ENCODE results near the gene TBC1D5. TPM values are rescaled to one million over a fixed set of nuclear protein-coding genes. Genes with fewer than 3 reads are reported as not detected.

The TBC1D5 gene
- total RNA-seq, 1 experiment from 2014 or later = 33.9 TPM

GRCh38 chr3:17412950-17413530 lies 329.4 kb downstream of the TBC1D5 start:
- Histone ChIP-seq H3K27me3 (ENCODE audit: insufficient read depth, low read length) (no peaks in the 10 kb centered on the region), H3K4me2 (ENCODE audit: low read length) (no peak overlapping the region), H3K9me3 (ENCODE audit: control insufficient read depth in 1 of 2, insufficient read depth in 1 of 2, low read depth in 1 of 2, low read length in 2 of 2) (no peaks in the 10 kb centered on the region), H2AFZ (ENCODE audit: low read depth, low read length, poor library complexity, severe bottlenecking) (no peak overlapping the region), H4K20me1 (ENCODE audit: insufficient read depth) (no peaks in the 10 kb centered on the region), H3K9me2 (ENCODE audit: insufficient read depth) (no peaks in the 10 kb centered on the region), H3K9ac (ENCODE audit: low read length) (no peak overlapping the region), H3K4me3 (replicated peaks in 1 of 2; ENCODE audit: low read depth in 1 of 2, low read length in 2 of 2) (no peak overlapping the region), H3K36me3 (ENCODE audit: control insufficient read depth in 1 of 2, insufficient read depth in 2 of 2, low read length in 2 of 2) (no peaks in the 10 kb centered on the region), H3K27ac (ENCODE audit: low read depth, low read length) (no peak overlapping the region), H3K79me2 (ENCODE audit: insufficient read depth, low read length) (no peaks in the 10 kb centered on the region), H3K4me1 (ENCODE audit: control insufficient read depth in 1 of 2, insufficient read depth in 2 of 2, low read length in 2 of 2) (no peaks in the 10 kb centered on the region)
- intact Hi-C loops (cut with micrococcal nuclease) = loop anchor here (1.0 to 2.0 kb wide), 3 partner anchors 106 to 812 kb away; no protein-coding TSS in a partner anchor
- BruUV-seq (replicated peaks) = no TSS peak
- CTCF ChIA-PET = interaction anchor here (1.4 to 1.8 kb wide), 3 partner anchors 106 to 429 kb away, joined by 4 to 11 read pairs (median 6); no protein-coding TSS in a partner anchor
- no peak for TF ChIP-seq EZH2 (IDR thresholded peaks at IDR 0.05)
- TF ChIP-seq RAD21 (IDR thresholded peaks at IDR 0.05; ENCODE audit: low read depth) = peak; percentile 82
- TF ChIP-seq JUND (IDR thresholded peaks at IDR 0.05) = no peak
- TF ChIP-seq, protein P1, sequence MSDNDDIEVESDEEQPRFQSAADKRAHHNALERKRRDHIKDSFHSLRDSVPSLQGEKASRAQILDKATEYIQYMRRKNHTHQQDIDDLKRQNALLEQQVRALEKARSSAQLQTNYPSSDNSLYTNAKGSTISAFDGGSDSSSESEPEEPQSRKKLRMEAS (IDR thresholded peaks at IDR 0.05) = no peak
- TF ChIP-seq, protein P2, sequence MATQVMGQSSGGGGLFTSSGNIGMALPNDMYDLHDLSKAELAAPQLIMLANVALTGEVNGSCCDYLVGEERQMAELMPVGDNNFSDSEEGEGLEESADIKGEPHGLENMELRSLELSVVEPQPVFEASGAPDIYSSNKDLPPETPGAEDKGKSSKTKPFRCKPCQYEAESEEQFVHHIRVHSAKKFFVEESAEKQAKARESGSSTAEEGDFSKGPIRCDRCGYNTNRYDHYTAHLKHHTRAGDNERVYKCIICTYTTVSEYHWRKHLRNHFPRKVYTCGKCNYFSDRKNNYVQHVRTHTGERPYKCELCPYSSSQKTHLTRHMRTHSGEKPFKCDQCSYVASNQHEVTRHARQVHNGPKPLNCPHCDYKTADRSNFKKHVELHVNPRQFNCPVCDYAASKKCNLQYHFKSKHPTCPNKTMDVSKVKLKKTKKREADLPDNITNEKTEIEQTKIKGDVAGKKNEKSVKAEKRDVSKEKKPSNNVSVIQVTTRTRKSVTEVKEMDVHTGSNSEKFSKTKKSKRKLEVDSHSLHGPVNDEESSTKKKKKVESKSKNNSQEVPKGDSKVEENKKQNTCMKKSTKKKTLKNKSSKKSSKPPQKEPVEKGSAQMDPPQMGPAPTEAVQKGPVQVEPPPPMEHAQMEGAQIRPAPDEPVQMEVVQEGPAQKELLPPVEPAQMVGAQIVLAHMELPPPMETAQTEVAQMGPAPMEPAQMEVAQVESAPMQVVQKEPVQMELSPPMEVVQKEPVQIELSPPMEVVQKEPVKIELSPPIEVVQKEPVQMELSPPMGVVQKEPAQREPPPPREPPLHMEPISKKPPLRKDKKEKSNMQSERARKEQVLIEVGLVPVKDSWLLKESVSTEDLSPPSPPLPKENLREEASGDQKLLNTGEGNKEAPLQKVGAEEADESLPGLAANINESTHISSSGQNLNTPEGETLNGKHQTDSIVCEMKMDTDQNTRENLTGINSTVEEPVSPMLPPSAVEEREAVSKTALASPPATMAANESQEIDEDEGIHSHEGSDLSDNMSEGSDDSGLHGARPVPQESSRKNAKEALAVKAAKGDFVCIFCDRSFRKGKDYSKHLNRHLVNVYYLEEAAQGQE (IDR thresholded peaks at IDR 0.05; ENCODE audit: low read depth) = no peak
- 0 out of 2 replicates have a peak, but pooled peaks have one; percentile 31 for TF ChIP-seq SRF (IDR thresholded peaks at IDR 0.05; ENCODE audit: low read depth)
- peak; percentile 66 to 83 (median 74); a peak in 5 of 6 replicates for TF ChIP-seq CTCF (IDR thresholded peaks at IDR 0.05 in 2 of 3, conservative IDR thresholded peaks at IDR 0.05 in 1 of 3; ENCODE audit: borderline replicate concordance in 1 of 3, insufficient read depth in 1 of 3, low read depth in 2 of 3, low read length in 2 of 3)
- RAD21 ChIA-PET (ENCODE audit: low non-redundant PET in 1 of 2, low total read pairs in 2 of 2, uncharacterized antibody in 2 of 2, unreplicated experiment in 2 of 2) = no interaction called here
- DNase-seq (ENCODE audit: low read depth, low spot score) (peak; percentile 56), ATAC-seq (peak; percentile 84)
- POLR2A ChIA-PET = no interaction called here

Measured in HCT116 (cell line).